SK-N-SH (cell line): ENCODE results near the gene GRIK3. TPM values are rescaled to one million over a fixed set of nuclear protein-coding genes. Genes with fewer than 3 reads are reported as not detected.

Source experiments
- CTCF ChIA-PET: fragments of 300-600, 350-600 bp; formaldehyde crosslinking; extraction: SDS; loops from one replicate; lab custom pipeline; 2021; lab: Yijun Ruan, JAX
- POLR2A ChIA-PET: fragments of 350-600 bp; sonication (Branson Sonifier 250); formaldehyde crosslinking; extraction: SDS; loops from one replicate; lab custom pipeline; 2020; ENCODE audit warnings: antibody characterized with exemption, inconsistent platforms; lab: Yijun Ruan, JAX
- DNase-seq: peaks from one replicate; pipeline ENCODE4 v3.0.0; 2012
- H2AFZ ChIP-seq: fragments of 200-600 bp; sonication (generic); 2 replicates; pipeline ENCODE4 v1.8.1; 2016; ENCODE audit warnings: antibody characterized with exemption, mild to moderate bottlenecking, low read depth
- H3F3A ChIP-seq: fragments of 200-600 bp; sonication (generic); replicated peaks from 2 replicates; pipeline ENCODE3; 2016; ENCODE audit warnings: antibody characterized with exemption, mild to moderate bottlenecking; ENCODE audit not compliant: insufficient read depth
- H3K27ac ChIP-seq, 2 experiments: fragments of 200-500 bp in 1 of 2; fragments of 200-600 bp in 1 of 2; sonication (Bioruptor generic) in 1 of 2; sonication (generic), shearing (Covaris generic) in 1 of 2; 2 replicates each; pipeline versions ENCODE4 v1.5.1 to v1.6.1; 2014 to 2016; ENCODE audit warnings: low read depth in 2 of 2, inconsistent platforms in 1 of 2, low read length in 1 of 2, mild to moderate bottlenecking in 1 of 2, mixed read lengths in 1 of 2
- H3K27me3 ChIP-seq: fragments of 200-600 bp; sonication (generic), shearing (Covaris generic); 2 replicates; pipeline ENCODE4 v1.6.1; 2016; ENCODE audit warnings: mixed run types; ENCODE audit not compliant: insufficient read depth
- H3K36me3 ChIP-seq, 2 experiments: fragments of 200-500 bp in 1 of 2; fragments of 200-600 bp in 1 of 2; sonication (Bioruptor generic) in 1 of 2; sonication (generic) in 1 of 2; replicated peaks in 1 of 2; 2 replicates each; pipeline versions ENCODE3 to v1.5.1; 2014 to 2016; ENCODE audit warnings: low read length in 1 of 2, mild to moderate bottlenecking in 1 of 2; ENCODE audit not compliant: insufficient read depth in 2 of 2, control insufficient read depth in 1 of 2
- H3K4me1 ChIP-seq, 2 experiments: fragments of 200-500 bp in 1 of 2; fragments of 200-600 bp in 1 of 2; sonication (Bioruptor generic) in 1 of 2; sonication (generic), shearing (Covaris generic) in 1 of 2; 2 replicates each; pipeline versions ENCODE4 v1.5.1 to v1.6.1; 2014 to 2016; ENCODE audit warnings: low read depth in 1 of 2, low read length in 1 of 2, mixed run types in 1 of 2; ENCODE audit not compliant: insufficient read depth in 2 of 2, control insufficient read depth in 1 of 2
- H3K4me2 ChIP-seq: fragments of 200-600 bp; sonication (generic), shearing (Covaris generic); 2 replicates; pipeline ENCODE4 v1.6.1; 2017; ENCODE audit warnings: mixed run types
- H3K4me3 ChIP-seq, 2 experiments: fragments of 200-500 bp in 1 of 2; fragments of 200-600 bp in 1 of 2; sonication (Bioruptor generic) in 1 of 2; sonication (generic), shearing (Covaris generic) in 1 of 2; 2 replicates each; pipeline versions ENCODE4 v1.5.1 to v1.8.1; 2014 to 2016; ENCODE audit warnings: low read depth in 2 of 2, inconsistent platforms in 1 of 2, low read length in 1 of 2, mild to moderate bottlenecking in 1 of 2, mixed read lengths in 1 of 2, moderate library complexity in 1 of 2
- H3K79me2 ChIP-seq: fragments of 200-600 bp; sonication (generic); 2 replicates; pipeline ENCODE4 v1.8.1; 2017; ENCODE audit warnings: mild to moderate bottlenecking; ENCODE audit not compliant: insufficient read depth
- H3K9ac ChIP-seq: fragments of 200-600 bp; sonication (generic); 2 replicates; pipeline ENCODE4 v1.6.1; 2017; ENCODE audit warnings: mixed run types
- H3K9me2 ChIP-seq: fragments of 200-600 bp; sonication (generic); 2 replicates; pipeline ENCODE4 v1.6.1; 2017; ENCODE audit warnings: mixed run types
- H3K9me3 ChIP-seq: fragments of 200-600 bp; sonication (generic); 2 replicates; pipeline ENCODE4 v1.6.1; 2017; ENCODE audit warnings: mixed run types, mild to moderate bottlenecking, moderate library complexity
- H4K20me1 ChIP-seq: fragments of 200-600 bp; sonication (generic); 2 replicates; pipeline ENCODE4 v1.6.1; 2017; ENCODE audit warnings: mild to moderate bottlenecking, mixed run types; ENCODE audit not compliant: insufficient read depth
- EP300 ChIP-seq, 2 experiments: IDR thresholded peaks; 2 replicates each; pipeline versions ENCODE4 v1.4.0 to v1.6.1; 2012; ENCODE audit warnings: borderline replicate concordance in 1 of 2, low read depth in 1 of 2, low read length in 1 of 2
- EZH2phosphoT487 ChIP-seq: fragments of 200-600 bp; sonication (generic); IDR thresholded peaks from 2 replicates; pipeline ENCODE4 v1.6.1; 2017; ENCODE audit warnings: low read depth, mixed run types, mild to moderate bottlenecking, antibody characterized with exemption, moderate library complexity, borderline replicate concordance
- FOSL2 ChIP-seq: IDR thresholded peaks from 2 replicates; pipeline ENCODE4 v1.4.0; 2012; ENCODE audit warnings: low read depth, mild to moderate bottlenecking, moderate library complexity, borderline replicate concordance
- FOXJ3 ChIP-seq: sonication (generic); formaldehyde crosslinking; IDR thresholded peaks from 2 replicates; pipeline ENCODE4 v1.5.1; 2020; ENCODE audit warnings: mild to moderate bottlenecking, missing genetic modification reagents
- FOXM1 ChIP-seq: IDR thresholded peaks from 2 replicates; pipeline ENCODE4 v1.4.0; 2012; ENCODE audit warnings: low read depth, mild to moderate bottlenecking
- MEF2A ChIP-seq: IDR thresholded peaks from 2 replicates; pipeline ENCODE4 v1.4.0; 2012; ENCODE audit warnings: low read depth, borderline replicate concordance
- NFIC ChIP-seq: IDR thresholded peaks from 2 replicates; pipeline ENCODE4 v1.4.0; 2012; ENCODE audit warnings: borderline replicate concordance
- POLR2AphosphoS5 ChIP-seq: IDR thresholded peaks from 2 replicates; pipeline ENCODE4 v1.6.1; 2012; ENCODE audit warnings: low read depth, low read length
- TAF1 ChIP-seq: IDR thresholded peaks from 2 replicates; pipeline ENCODE4 v1.6.1; 2012; ENCODE audit warnings: low read depth, mild to moderate bottlenecking, low read length, moderate library complexity, borderline replicate concordance
- WGBS: methylation state at CpG from one replicate; pipeline ENCODE4 v1.1.6; 2017; ENCODE audit warnings: low lambda C conversion rate; 5-methylcytosine and 5-hydroxymethylcytosine counted together
- polyA plus RNA-seq, 3 experiments: library from polyadenylated mRNA; depleted of rRNA; stranded (reverse); fragments of >200 nt; gene quantifications; 2 replicates each; pipeline ENCODE4 v1.2.3, GENCODE V29; 2012
- TF ChIP-seq, protein P1 (sequence below): fragments of 150-350 bp; IDR thresholded peaks from 2 replicates; pipeline ENCODE4 v1.6.1; 2017; ENCODE audit warnings: antibody characterized with exemption, low read length, low read depth, borderline replicate concordance
- TF ChIP-seq, protein P2 (sequence below): IDR thresholded peaks from 2 replicates; pipeline ENCODE4 v1.6.1; 2012; ENCODE audit warnings: mild to moderate bottlenecking, low read depth, low read length, moderate library complexity
- TF ChIP-seq, protein P3 (sequence below): IDR thresholded peaks from 2 replicates; pipeline ENCODE4 v1.4.0; 2012; ENCODE audit warnings: low read depth, borderline replicate concordance
- TF ChIP-seq, protein P4 (sequence below): fragments of 200-600 bp; sonication (generic); IDR thresholded peaks from 2 replicates; pipeline ENCODE4 v1.6.1; 2017; ENCODE audit warnings: antibody characterized with exemption, mild to moderate bottlenecking, moderate library complexity

Gene GRIK3
- polyA plus RNA-seq, 1 of the 3 experiments (the other 2 are of a cell fraction): not detected

DNA sequence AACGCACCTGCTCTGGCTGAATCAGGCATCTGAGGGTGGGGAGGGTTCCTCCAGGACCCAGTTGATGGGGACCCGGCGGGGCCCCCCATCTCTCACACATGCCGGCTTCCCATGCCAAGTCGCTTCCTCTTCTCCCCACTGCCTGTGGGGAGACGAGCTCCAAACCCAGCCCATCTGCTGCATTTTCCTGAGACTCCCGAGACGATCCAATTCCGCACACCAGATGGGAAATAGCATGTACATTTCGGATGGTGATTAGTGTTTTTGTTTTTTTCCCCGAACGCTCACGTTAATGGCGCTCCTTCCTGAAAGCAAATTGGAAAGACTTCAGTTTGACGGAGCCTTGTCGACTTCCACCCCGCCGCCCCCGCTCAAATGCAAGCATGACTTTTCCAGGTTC, 13.2 kb upstream of the GRIK3 start (continued):
- TF ChIP-seq, protein P1, sequence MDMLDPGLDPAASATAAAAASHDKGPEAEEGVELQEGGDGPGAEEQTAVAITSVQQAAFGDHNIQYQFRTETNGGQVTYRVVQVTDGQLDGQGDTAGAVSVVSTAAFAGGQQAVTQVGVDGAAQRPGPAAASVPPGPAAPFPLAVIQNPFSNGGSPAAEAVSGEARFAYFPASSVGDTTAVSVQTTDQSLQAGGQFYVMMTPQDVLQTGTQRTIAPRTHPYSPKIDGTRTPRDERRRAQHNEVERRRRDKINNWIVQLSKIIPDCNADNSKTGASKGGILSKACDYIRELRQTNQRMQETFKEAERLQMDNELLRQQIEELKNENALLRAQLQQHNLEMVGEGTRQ: no peak
- TF ChIP-seq, protein P2, sequence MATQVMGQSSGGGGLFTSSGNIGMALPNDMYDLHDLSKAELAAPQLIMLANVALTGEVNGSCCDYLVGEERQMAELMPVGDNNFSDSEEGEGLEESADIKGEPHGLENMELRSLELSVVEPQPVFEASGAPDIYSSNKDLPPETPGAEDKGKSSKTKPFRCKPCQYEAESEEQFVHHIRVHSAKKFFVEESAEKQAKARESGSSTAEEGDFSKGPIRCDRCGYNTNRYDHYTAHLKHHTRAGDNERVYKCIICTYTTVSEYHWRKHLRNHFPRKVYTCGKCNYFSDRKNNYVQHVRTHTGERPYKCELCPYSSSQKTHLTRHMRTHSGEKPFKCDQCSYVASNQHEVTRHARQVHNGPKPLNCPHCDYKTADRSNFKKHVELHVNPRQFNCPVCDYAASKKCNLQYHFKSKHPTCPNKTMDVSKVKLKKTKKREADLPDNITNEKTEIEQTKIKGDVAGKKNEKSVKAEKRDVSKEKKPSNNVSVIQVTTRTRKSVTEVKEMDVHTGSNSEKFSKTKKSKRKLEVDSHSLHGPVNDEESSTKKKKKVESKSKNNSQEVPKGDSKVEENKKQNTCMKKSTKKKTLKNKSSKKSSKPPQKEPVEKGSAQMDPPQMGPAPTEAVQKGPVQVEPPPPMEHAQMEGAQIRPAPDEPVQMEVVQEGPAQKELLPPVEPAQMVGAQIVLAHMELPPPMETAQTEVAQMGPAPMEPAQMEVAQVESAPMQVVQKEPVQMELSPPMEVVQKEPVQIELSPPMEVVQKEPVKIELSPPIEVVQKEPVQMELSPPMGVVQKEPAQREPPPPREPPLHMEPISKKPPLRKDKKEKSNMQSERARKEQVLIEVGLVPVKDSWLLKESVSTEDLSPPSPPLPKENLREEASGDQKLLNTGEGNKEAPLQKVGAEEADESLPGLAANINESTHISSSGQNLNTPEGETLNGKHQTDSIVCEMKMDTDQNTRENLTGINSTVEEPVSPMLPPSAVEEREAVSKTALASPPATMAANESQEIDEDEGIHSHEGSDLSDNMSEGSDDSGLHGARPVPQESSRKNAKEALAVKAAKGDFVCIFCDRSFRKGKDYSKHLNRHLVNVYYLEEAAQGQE: no peak
- no peak for TF ChIP-seq TAF1
- no peak for TF ChIP-seq MEF2A

DNA sequence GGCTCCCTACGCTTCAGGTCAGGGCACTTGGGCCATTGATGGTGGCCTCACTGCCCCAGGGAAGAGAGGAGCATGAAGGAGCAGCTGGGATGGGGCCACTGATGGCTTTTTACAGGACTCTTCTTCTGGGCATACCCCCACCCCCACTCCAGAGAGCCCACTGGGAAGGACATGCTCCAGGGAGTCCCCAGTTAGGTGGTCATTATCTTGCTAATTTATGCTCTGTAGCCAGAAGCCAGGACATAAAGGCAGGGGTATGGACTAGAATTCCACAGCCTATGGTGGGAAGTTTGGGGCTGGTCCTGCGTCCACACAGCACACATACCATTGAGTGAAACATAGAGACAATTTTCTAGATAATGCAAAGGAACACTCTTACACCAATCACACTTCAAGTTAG, 8.8 kb upstream of the GRIK3 start:
- ChIA-PET CTCF (interaction anchor here (1.7 kb wide), 1 partner anchor 13 kb away, joined by 6 read pairs; no protein-coding TSS in a partner anchor), POLR2A (no interaction called here)
- Histone ChIP-seq H3K4me2 (no peak overlapping the region), H3K79me2 (no peaks in the 10 kb centered on the region), H3K9me3 (no peaks in the 10 kb centered on the region), H3K9ac (no peak overlapping the region), H4K20me1 (no peaks in the 10 kb centered on the region), H3K27me3 (no peaks in the 10 kb centered on the region), H2AFZ (no peak overlapping the region), H3K9me2 (no peaks in the 10 kb centered on the region), H3K27ac (no peak overlapping the region), H3K4me1 (no peaks in the 10 kb centered on the region; a peak in 1 of 4 replicates), H3K4me3 (no peak overlapping the region), H3F3A (no peaks in the 10 kb centered on the region), H3K36me3 (no peaks in the 10 kb centered on the region)
- WGBS: 8% methylated on average over 1 of the region's 2 CpGs
- TF ChIP-seq FOSL2 (no peak), NFIC (no peak), FOXM1 (no peak), POLR2AphosphoS5 (no peak), FOXJ3 (CRISPR knock-in tag) (no peak), TAF1 (no peak), EZH2phosphoT487 (no peak), EP300 (IDR thresholded peaks at IDR 0.05; ENCODE audit: borderline replicate concordance in 1 of 2, low read depth in 1 of 2, low read length in 1 of 2) (no peak), MEF2A (no peak)
- TF ChIP-seq, protein P3, sequence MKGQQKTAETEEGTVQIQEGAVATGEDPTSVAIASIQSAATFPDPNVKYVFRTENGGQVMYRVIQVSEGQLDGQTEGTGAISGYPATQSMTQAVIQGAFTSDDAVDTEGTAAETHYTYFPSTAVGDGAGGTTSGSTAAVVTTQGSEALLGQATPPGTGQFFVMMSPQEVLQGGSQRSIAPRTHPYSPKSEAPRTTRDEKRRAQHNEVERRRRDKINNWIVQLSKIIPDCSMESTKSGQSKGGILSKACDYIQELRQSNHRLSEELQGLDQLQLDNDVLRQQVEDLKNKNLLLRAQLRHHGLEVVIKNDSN: no peak
- TF ChIP-seq, protein P4, sequence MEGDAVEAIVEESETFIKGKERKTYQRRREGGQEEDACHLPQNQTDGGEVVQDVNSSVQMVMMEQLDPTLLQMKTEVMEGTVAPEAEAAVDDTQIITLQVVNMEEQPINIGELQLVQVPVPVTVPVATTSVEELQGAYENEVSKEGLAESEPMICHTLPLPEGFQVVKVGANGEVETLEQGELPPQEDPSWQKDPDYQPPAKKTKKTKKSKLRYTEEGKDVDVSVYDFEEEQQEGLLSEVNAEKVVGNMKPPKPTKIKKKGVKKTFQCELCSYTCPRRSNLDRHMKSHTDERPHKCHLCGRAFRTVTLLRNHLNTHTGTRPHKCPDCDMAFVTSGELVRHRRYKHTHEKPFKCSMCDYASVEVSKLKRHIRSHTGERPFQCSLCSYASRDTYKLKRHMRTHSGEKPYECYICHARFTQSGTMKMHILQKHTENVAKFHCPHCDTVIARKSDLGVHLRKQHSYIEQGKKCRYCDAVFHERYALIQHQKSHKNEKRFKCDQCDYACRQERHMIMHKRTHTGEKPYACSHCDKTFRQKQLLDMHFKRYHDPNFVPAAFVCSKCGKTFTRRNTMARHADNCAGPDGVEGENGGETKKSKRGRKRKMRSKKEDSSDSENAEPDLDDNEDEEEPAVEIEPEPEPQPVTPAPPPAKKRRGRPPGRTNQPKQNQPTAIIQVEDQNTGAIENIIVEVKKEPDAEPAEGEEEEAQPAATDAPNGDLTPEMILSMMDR: no peak
- TF ChIP-seq, protein P1: no peak
- no peak for DNase-seq
